ENCODE data around the gene DLG2. TPM values are rescaled to one million over a fixed set of nuclear protein-coding genes. Genes with fewer than 3 reads are reported as not detected.

DLG2 gene
- total RNA-seq, 3 donors from 2014 or later (not counting 1 experiment from before 2014, with no cell fraction given): 1.7 to 2.9 (median 2.2) TPM

GRCh38 chr11:85525686-85526085 lies 101.5 kb downstream of the DLG2 start:
- TF ChIP-seq CTCF (IDR thresholded peaks at IDR 0.05): no peak

DNA sequence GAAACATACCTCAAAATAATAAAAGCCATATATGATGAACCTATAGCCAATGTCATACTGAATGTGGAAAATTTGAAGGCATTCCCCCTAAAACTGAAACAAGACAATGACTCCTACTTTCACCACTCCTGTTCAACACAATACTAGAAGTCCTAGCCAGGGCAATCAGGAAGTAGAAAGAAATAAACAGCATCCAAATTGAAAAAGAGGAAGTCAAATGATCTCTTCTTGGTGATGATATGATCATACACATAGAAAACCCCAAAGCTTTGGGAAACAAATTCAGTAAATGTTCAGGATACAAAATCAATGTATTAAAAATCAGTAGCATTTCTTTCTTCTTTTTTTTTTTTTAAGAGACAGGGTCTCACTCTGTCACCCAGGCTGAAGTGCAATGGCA lies 109.9 kb downstream of the DLG2 start:
- H3K4me1 ChIP-seq (ENCODE audit: control insufficient read depth, insufficient read depth, low read length): no peaks in the 10 kb centered on the region
- no peak overlapping the region for H3K27ac ChIP-seq (ENCODE audit: low read length)
- TF ChIP-seq CTCF (IDR thresholded peaks at IDR 0.05): no peak
- no peaks in the 10 kb centered on the region for H3K4me1 Mint-ChIP-seq
- H3K36me3 ChIP-seq (ENCODE audit: control insufficient read depth, insufficient read depth, low read length): no peaks in the 10 kb centered on the region
- ATAC-seq (no peak), DNase-seq (no peak)
- no peaks in the 10 kb centered on the region for H3K27me3 ChIP-seq (ENCODE audit: control insufficient read depth, insufficient read depth, low read length)
- intact Hi-C loops (cut with micrococcal nuclease): no loop called here
- no peak overlapping the region for H3K27ac Mint-ChIP-seq
- H3K27me3 Mint-ChIP-seq (ENCODE audit: low read depth in 2 of 2): no peaks in the 10 kb centered on the region
- no peaks in the 10 kb centered on the region for H3K36me3 Mint-ChIP-seq
- no peak overlapping the region for H3K4me3 Mint-ChIP-seq
- peaks cover 6 to 10% of the 10 kb centered on the region in 2 donors for H3K9me3 Mint-ChIP-seq
- H3K4me3 ChIP-seq (ENCODE audit: low read length): no peak overlapping the region
- H3K9me3 ChIP-seq (ENCODE audit: control insufficient read depth, insufficient read depth, low read length): peaks cover 8% of the 10 kb centered on the region

More at GRCh38 chr11:85525686-85526085, 101.5 kb downstream of the DLG2 start:
- no peak overlapping the region for H3K27ac Mint-ChIP-seq
- ATAC-seq (no peak), DNase-seq (no peak)
- intact Hi-C loops (cut with micrococcal nuclease): no loop called here
- 98% methylated on average over 3 of the region's 3 CpGs for WGBS (ENCODE audit: insufficient coverage)
- no peaks in the 10 kb centered on the region for H3K4me1 Mint-ChIP-seq
- no peaks in the 10 kb centered on the region for H3K4me1 ChIP-seq (ENCODE audit: control insufficient read depth, insufficient read depth, low read length)
- H3K36me3 Mint-ChIP-seq: no peaks in the 10 kb centered on the region
- no peak overlapping the region for H3K4me3 Mint-ChIP-seq
- no peaks in the 10 kb centered on the region for H3K36me3 ChIP-seq (ENCODE audit: control insufficient read depth, insufficient read depth, low read length)
- no peak overlapping the region for H3K27ac ChIP-seq (ENCODE audit: low read length)
- H3K9me3 ChIP-seq (ENCODE audit: control insufficient read depth, insufficient read depth, low read length): peaks cover 11% of the 10 kb centered on the region
- H3K4me3 ChIP-seq (ENCODE audit: low read length): no peak overlapping the region
- no peaks in the 10 kb centered on the region for H3K27me3 Mint-ChIP-seq (ENCODE audit: low read depth in 2 of 2)
- peaks cover 2 to 18% of the 10 kb centered on the region in 2 donors for H3K9me3 Mint-ChIP-seq
- H3K27me3 ChIP-seq (ENCODE audit: control insufficient read depth, insufficient read depth, low read length): no peaks in the 10 kb centered on the region

DNA sequence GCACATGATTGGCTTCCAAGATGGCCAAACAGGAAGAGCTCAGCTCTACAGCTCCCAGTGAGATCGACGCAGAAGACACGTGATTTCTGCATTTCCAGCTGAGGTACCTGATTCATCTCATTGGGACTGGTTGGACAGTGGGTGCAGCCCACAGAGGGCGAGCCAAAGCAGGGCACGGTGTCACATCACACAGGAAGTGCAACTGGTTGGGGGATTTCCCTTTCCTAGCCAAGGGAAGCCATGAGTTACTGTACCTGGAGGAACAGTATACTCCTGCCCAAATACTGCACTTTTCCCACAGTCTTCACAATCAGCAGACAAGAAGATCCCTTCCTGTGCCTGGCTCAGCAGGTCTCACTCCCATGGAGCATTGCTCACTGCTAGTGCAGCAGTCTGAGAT lies 131.2 kb downstream of the DLG2 start:
- H3K4me3 Mint-ChIP-seq: no peak overlapping the region
- no peaks in the 10 kb centered on the region for H3K36me3 Mint-ChIP-seq
- Histone ChIP-seq H3K27ac (ENCODE audit: low read length) (no peak overlapping the region), H3K36me3 (ENCODE audit: control insufficient read depth, insufficient read depth, low read length) (no peaks in the 10 kb centered on the region), H3K9me3 (ENCODE audit: control insufficient read depth, insufficient read depth, low read length) (peaks cover 3% of the 10 kb centered on the region), H3K27me3 (ENCODE audit: control insufficient read depth, insufficient read depth, low read length) (no peaks in the 10 kb centered on the region), H3K4me1 (ENCODE audit: control insufficient read depth, insufficient read depth, low read length) (no peaks in the 10 kb centered on the region), H3K4me3 (ENCODE audit: low read length) (no peak overlapping the region)
- 78% methylated on average over 5 of the region's 5 CpGs for WGBS (ENCODE audit: insufficient coverage)
- H3K4me1 Mint-ChIP-seq: no peaks in the 10 kb centered on the region
- no peaks in the 10 kb centered on the region for H3K27me3 Mint-ChIP-seq (ENCODE audit: low read depth in 2 of 2)
- peaks cover 11 to 15% of the 10 kb centered on the region in 2 donors for H3K9me3 Mint-ChIP-seq
- no peak for ATAC-seq
- intact Hi-C loops (cut with micrococcal nuclease): no loop called here
- no peak overlapping the region for H3K27ac Mint-ChIP-seq
- no peak for DNase-seq
- no peak for TF ChIP-seq CTCF (IDR thresholded peaks at IDR 0.05)

DNA sequence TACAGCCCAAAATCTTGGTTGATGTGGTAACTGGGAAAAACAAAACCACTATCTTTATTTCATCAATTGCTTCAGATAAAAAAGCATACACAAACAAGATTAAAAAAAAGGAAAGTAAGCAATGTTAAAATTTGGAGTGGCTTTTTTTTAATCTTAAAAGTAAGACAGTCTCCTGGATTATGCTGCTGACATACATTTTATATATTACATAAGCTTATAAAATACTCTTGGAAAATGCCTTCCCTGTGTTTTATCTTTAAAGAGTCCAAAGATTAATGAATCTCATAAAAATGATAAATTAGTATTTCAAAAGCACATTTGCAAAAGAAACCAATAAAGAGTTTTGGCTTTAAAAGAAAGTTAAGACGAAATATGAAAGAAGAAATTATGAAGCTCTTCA lies 132.7 kb downstream of the DLG2 start:
- H3K27me3 Mint-ChIP-seq (ENCODE audit: low read depth in 2 of 2): no peaks in the 10 kb centered on the region
- ATAC-seq: no peak
- peaks cover 12 to 18% of the 10 kb centered on the region in 2 donors for H3K9me3 Mint-ChIP-seq

More for the DNA sequence above, 132.7 kb downstream of the DLG2 start:
- intact Hi-C loops (cut with micrococcal nuclease): no loop called here
- no peak for DNase-seq
- Mint-ChIP-seq H3K27ac (no peak overlapping the region), H3K36me3 (no peaks in the 10 kb centered on the region), H3K4me3 (no peak overlapping the region), H3K4me1 (no peaks in the 10 kb centered on the region)
- Histone ChIP-seq H3K4me1 (ENCODE audit: control insufficient read depth, insufficient read depth, low read length) (no peaks in the 10 kb centered on the region), H3K36me3 (ENCODE audit: control insufficient read depth, insufficient read depth, low read length) (no peaks in the 10 kb centered on the region), H3K27me3 (ENCODE audit: control insufficient read depth, insufficient read depth, low read length) (no peaks in the 10 kb centered on the region), H3K9me3 (ENCODE audit: control insufficient read depth, insufficient read depth, low read length) (peaks cover 3% of the 10 kb centered on the region), H3K27ac (ENCODE audit: low read length) (no peak overlapping the region), H3K4me3 (ENCODE audit: low read length) (no peak overlapping the region)
- WGBS (ENCODE audit: insufficient coverage): no CpG with 5 or more reads among the region's 1 CpG
- TF ChIP-seq CTCF (IDR thresholded peaks at IDR 0.05): no peak
